ENCODE results near the gene TM2D3.
"Not testable (repeated sequence)": the region's sequence is repeated elsewhere in the genome, so short reads cannot be mapped to it uniquely, and the experiment has no call there.

The TM2D3 gene

DNA sequence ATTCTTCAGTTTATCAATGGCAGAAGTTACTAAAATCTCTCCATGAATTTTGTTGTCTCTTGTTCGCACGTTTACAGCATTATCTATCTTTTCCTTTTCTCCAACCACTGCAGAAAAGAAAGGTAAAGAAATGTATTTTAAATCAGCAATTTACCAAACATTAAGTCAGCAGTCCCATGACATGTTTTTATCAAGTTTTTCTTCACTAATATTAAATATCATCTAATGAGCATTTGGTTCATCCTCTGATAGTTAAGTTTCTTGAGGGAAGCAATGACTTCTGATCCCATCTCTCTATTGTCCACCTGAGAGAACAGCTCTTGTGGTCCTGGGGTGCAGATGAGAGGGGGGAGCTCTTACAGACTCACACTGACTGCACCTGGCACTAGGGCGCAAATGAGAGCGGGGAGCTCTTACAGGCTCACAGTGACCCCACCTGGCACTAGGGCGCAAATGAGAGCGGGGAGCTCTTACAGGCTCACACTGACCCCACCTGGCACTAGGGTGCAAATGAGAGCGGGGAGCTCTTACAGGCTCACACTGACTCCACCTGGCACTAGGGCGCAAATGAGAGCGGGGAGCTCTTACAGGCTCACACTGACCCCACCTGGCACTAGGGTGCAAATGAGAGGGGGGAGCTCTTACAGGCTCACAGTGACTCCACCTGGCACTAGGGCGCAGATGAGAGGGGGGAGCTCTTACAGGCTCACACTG, 2.6 kb upstream of the TM2D3 start:
- not testable (repeated sequence) for H2AFZ ChIP-seq (ENCODE audit: low read length)

DNA sequence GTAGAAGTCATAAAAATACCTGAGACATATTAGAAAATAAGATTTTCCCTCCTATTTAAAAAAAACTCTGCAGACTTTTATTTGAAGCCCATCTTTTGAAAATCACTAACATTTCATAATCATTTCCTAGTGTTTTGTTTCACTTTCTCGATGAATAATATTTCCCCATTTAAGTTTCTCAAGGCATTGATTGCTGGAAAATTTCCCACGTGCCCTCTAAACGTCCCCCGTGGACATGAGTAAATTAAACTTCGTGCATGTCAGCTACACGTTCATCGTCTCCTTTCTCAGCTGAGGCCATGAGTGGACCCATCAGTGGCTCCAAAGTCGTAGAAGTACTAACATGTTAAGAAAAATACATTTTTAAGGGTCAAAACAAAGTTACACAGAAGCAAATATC, 2.0 kb upstream of the TM2D3 start:
- no peaks in the 10 kb centered on the region for H3K27me3 ChIP-seq (replicated peaks; ENCODE audit: insufficient read depth, low read length)
- H3K9ac ChIP-seq (ENCODE audit: low read length) = no peak overlapping the region
- no peak overlapping the region for H2AFZ ChIP-seq (ENCODE audit: low read length)
- H3K4me1 ChIP-seq (ENCODE audit: low read length) = peaks cover 20% of the 10 kb centered on the region; the same call in 1 of the 2 replicates
- H4K20me1 ChIP-seq (ENCODE audit: insufficient read depth, low read length) = no peaks in the 10 kb centered on the region
- H3K9me2 ChIP-seq (replicated peaks; ENCODE audit: insufficient read depth, low read length) = no peaks in the 10 kb centered on the region
- H3K4me3 ChIP-seq (ENCODE audit: low read length) = no peak overlapping the region
- peaks cover 2% of the 10 kb centered on the region; the same call in 1 of the 2 replicates for H3K36me3 ChIP-seq (replicated peaks; ENCODE audit: insufficient read depth, low read length)
- DNase-seq = no peak
- no peak overlapping the region for H3K27ac ChIP-seq (ENCODE audit: low read length)
- H3K9me3 ChIP-seq (replicated peaks; ENCODE audit: insufficient read depth, low read length) = no peaks in the 10 kb centered on the region
- H3F3A ChIP-seq (ENCODE audit: insufficient read depth, low read length) = peaks cover 14% of the 10 kb centered on the region
- H3K79me2 ChIP-seq (ENCODE audit: low read length) = peaks cover 36% of the 10 kb centered on the region
- TF ChIP-seq, protein P1, sequence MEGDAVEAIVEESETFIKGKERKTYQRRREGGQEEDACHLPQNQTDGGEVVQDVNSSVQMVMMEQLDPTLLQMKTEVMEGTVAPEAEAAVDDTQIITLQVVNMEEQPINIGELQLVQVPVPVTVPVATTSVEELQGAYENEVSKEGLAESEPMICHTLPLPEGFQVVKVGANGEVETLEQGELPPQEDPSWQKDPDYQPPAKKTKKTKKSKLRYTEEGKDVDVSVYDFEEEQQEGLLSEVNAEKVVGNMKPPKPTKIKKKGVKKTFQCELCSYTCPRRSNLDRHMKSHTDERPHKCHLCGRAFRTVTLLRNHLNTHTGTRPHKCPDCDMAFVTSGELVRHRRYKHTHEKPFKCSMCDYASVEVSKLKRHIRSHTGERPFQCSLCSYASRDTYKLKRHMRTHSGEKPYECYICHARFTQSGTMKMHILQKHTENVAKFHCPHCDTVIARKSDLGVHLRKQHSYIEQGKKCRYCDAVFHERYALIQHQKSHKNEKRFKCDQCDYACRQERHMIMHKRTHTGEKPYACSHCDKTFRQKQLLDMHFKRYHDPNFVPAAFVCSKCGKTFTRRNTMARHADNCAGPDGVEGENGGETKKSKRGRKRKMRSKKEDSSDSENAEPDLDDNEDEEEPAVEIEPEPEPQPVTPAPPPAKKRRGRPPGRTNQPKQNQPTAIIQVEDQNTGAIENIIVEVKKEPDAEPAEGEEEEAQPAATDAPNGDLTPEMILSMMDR (IDR thresholded peaks at IDR 0.05; ENCODE audit: low read length) = no peak
- no peak for TF ChIP-seq EZH2 (optimal IDR thresholded peaks at IDR 0.05; ENCODE audit: low read depth, low read length)
- TF ChIP-seq EZH2phosphoT487 (IDR thresholded peaks at IDR 0.05; ENCODE audit: low read length) = no peak
- no peak overlapping the region for H3K4me2 ChIP-seq (ENCODE audit: low read depth, low read length)

More for the DNA sequence above, 2.6 kb upstream of the TM2D3 start:
- H3K9me2 ChIP-seq (replicated peaks; ENCODE audit: insufficient read depth, low read length); H3K4me2 ChIP-seq (ENCODE audit: low read depth, low read length); H3K36me3 ChIP-seq (replicated peaks; ENCODE audit: insufficient read depth, low read length); H4K20me1 ChIP-seq (ENCODE audit: insufficient read depth, low read length); H3K27me3 ChIP-seq (replicated peaks; ENCODE audit: insufficient read depth, low read length); H3K4me3 ChIP-seq (ENCODE audit: low read length); H3K27ac ChIP-seq (ENCODE audit: low read length); H3K9me3 ChIP-seq (replicated peaks; ENCODE audit: insufficient read depth, low read length); H3K9ac ChIP-seq (ENCODE audit: low read length): not testable (repeated sequence)
- H3K79me2 ChIP-seq (ENCODE audit: low read length) = peaks cover 30% of the 10 kb centered on the region
- TF ChIP-seq, protein P1 (IDR thresholded peaks at IDR 0.05; ENCODE audit: low read length) = peak; percentile 62
- H3F3A ChIP-seq (ENCODE audit: insufficient read depth, low read length) = peaks cover 14% of the 10 kb centered on the region
- peak; percentile 75 for DNase-seq
- H3K4me1 ChIP-seq (ENCODE audit: low read length) = peaks cover 20% of the 10 kb centered on the region; the same call in 1 of the 2 replicates

DNA sequence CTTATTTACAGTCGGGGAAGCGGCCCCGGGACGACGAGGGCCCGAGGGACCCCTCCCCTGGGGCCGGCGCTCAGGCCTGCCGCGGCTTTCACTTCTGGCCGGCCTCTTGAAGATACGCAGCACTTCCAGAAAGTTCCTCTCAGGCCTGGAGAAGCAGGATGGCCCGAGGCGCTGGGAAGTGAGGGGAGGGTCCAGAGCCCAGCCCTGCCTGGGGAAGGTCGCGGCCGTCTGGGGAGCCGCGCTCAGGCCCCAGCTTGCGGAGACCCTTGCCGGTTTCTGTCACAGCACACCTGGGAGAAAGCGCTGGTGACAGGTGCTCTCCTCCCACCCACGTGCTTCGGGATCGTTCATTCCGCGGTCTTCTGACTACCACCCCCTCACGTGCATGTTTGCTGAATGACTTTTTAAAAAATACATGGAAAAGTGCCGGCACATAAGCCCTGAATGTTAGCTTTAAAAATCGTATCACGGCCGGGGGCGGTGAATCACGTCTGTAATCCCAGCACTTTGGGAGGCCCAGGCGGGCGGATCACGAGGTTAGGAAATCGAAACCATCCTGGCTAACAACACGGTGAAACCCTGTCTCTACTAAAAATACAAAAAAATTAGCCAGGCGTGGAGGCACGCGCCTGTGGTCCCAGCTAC, 727 bp upstream of the TM2D3 start:
- Histone ChIP-seq H3K4me3 (ENCODE audit: low read length) (peak overlapping the region; percentile 77), H3K9ac (ENCODE audit: low read length) (peak overlapping the region; percentile 77), H3K27ac (ENCODE audit: low read length) (peak overlapping the region; percentile 86; the same call in 1 of the 2 replicates), H3F3A (ENCODE audit: insufficient read depth, low read length) (peaks cover 14% of the 10 kb centered on the region), H3K27me3 (replicated peaks; ENCODE audit: insufficient read depth, low read length) (no peaks in the 10 kb centered on the region), H3K9me2 (replicated peaks; ENCODE audit: insufficient read depth, low read length) (no peaks in the 10 kb centered on the region), H3K4me2 (ENCODE audit: low read depth, low read length) (peak overlapping the region; percentile 94), H3K4me1 (ENCODE audit: low read length) (peaks cover 20% of the 10 kb centered on the region; the same call in 1 of the 2 replicates), H2AFZ (ENCODE audit: low read length) (peak overlapping the region; percentile 86), H3K9me3 (replicated peaks; ENCODE audit: insufficient read depth, low read length) (no peaks in the 10 kb centered on the region), H4K20me1 (ENCODE audit: insufficient read depth, low read length) (no peaks in the 10 kb centered on the region), H3K79me2 (ENCODE audit: low read length) (peaks cover 49% of the 10 kb centered on the region), H3K36me3 (replicated peaks; ENCODE audit: insufficient read depth, low read length) (peaks cover 8% of the 10 kb centered on the region; the same call in 1 of the 2 replicates)
- TF ChIP-seq, protein P1 (IDR thresholded peaks at IDR 0.05; ENCODE audit: low read length) = no peak
- no peak for TF ChIP-seq EZH2 (optimal IDR thresholded peaks at IDR 0.05; ENCODE audit: low read depth, low read length)
- TF ChIP-seq EZH2phosphoT487 (IDR thresholded peaks at IDR 0.05; ENCODE audit: low read length) = no peak
- DNase-seq = no peak
